ENCODE data around the gene USP17L18.
"Not testable (repeated sequence)": the region's sequence is repeated elsewhere in the genome, so short reads cannot be mapped to it uniquely, and the experiment has no call there.

Gene USP17L18

GRCh38 chr4:9247953-9248680, at the start of gene USP17L18:
Gene USP17L18 (plus strand): TSS chr4:9248630. CDS start chr4:9248630, 0 bp downstream.
- not testable (repeated sequence) for DNase-seq

DNA sequence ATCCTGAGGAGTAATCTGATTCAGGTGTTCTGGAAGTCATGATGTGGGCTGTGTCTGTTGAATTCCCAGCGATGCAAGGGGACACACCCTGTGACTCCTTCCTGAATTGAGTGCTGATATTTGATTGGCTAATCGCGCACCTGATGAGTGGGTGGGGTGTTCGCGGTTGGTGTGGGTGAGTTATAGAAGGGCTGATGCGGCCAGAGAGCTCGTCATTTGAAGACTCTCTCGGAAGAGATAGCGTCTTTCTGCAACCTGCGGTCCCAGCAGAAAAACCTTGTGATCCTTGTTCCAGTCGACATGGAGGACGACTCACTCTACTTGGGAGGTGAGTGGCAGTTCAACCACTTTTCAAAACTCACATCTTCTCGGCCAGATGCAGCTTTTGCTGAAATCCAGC, 38.1 kb upstream of the USP17L18 start, which contains the start of gene USP17L10:
Gene USP17L10, plus strand, starts transcription at position 301 of the 400 bp plus-strand sequence. Its CDS starts 0 bp downstream, at position 301.
- not testable (repeated sequence) for DNase-seq

GRCh38 chr4:9214701-9215100, 33.7 kb upstream of the USP17L18 start:
- not testable (repeated sequence) for DNase-seq

- not testable (repeated sequence) for DNase-seq
Measured at GRCh38 chr4:9215105-9215504, 33.3 kb upstream of the USP17L18 start, which contains the start of gene USP17L11. Gene USP17L11 (plus strand): TSS chr4:9215405. CDS start chr4:9215405, 0 bp downstream.

DNA sequence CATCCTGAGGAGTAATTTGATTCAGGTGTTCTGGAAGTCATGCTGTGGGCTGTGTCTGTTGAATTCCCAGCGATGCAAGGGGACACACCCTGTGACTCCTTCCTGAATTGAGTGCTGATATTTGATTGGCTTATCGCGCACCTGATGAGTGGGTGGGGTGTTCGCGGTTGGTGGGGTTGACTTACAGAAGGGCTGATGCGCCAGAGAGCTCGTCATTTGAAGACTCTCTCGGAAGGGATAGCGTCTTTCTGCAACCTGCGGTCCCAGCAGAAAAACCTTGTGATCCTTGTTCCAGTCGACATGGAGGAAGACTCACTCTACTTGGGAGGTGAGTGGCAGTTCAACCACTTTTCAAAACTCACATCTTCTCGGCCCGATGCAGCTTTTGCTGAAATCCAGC, 28.6 kb upstream of the USP17L18 start, which contains the start of gene USP17L12:
Gene USP17L12, plus strand, starts transcription at position 301 of the 400 bp plus-strand sequence. Its CDS starts 0 bp downstream, at position 301.
- DNase-seq: not testable (repeated sequence)

GRCh38 chr4:9224596-9224995, 23.8 kb upstream of the USP17L18 start, which contains the start of gene USP17L13:
Gene USP17L13 (plus strand): TSS chr4:9224896. CDS start chr4:9224896, 0 bp downstream.
- not testable (repeated sequence) for DNase-seq

GRCh38 chr4:9230249-9230648, 18.2 kb upstream of the USP17L18 start:
- DNase-seq: not testable (repeated sequence)

DNA sequence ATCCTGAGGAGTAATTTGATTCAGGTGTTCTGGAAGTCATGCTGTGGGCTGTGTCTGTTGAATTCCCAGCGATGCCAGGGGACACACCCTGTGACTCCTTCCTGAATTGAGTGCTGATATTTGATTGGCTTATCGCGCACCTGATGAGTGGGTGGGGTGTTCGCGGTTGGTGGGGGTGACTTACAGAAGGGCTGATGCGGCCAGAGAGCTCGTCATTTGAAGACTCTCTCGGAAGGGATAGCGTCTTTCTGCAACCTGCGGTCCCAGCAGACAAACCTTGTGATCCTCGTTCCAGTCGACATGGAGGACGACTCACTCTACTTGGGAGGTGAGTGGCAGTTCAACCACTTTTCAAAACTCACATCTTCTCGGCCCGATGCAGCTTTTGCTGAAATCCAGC, 14.3 kb upstream of the USP17L18 start, which contains the start of gene USP17L15:
Gene USP17L15, plus strand, starts transcription at position 301 of the 400 bp plus-strand sequence. Its CDS starts 0 bp downstream, at position 301.
- not testable (repeated sequence) for DNase-seq

GRCh38 chr4:9238461-9238860, 10.0 kb upstream of the USP17L18 start:
- DNase-seq: not testable (repeated sequence)

GRCh38 chr4:9243579-9243978, 4.9 kb upstream of the USP17L18 start, which contains the start of gene USP17L17:
Gene USP17L17 (plus strand): TSS chr4:9243879. CDS start chr4:9243879, 0 bp downstream.
- DNase-seq: not testable (repeated sequence)

- not testable (repeated sequence) for DNase-seq
Measured at GRCh38 chr4:9253078-9253477, 4.6 kb downstream of the USP17L18 start, which contains the start of gene USP17L19. Gene USP17L19 (plus strand): TSS chr4:9253378. CDS start chr4:9253378, 0 bp downstream.

- not testable (repeated sequence) for DNase-seq
Measured at GRCh38 chr4:9257824-9258223, 9.4 kb downstream of the USP17L18 start, which contains the start of gene USP17L20. Gene USP17L20 (plus strand): TSS chr4:9258124. CDS start chr4:9258124, 0 bp downstream.

DNA sequence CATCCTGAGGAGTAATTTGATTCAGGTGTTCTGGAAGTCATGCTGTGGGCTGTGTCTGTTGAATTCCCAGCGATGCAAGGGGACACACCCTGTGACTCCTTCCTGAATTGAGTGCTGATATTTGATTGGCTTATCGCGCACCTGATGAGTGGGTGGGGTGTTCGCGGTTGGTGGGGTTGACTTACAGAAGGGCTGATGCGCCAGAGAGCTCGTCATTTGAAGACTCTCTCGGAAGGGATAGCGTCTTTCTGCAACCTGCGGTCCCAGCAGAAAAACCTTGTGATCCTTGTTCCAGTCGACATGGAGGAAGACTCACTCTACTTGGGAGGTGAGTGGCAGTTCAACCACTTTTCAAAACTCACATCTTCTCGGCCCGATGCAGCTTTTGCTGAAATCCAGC, 14.1 kb downstream of the USP17L18 start, which contains the start of gene USP17L21:
Gene USP17L21, plus strand, starts transcription at position 301 of the 400 bp plus-strand sequence. Its CDS starts 0 bp downstream, at position 301.
- not testable (repeated sequence) for DNase-seq

DNA sequence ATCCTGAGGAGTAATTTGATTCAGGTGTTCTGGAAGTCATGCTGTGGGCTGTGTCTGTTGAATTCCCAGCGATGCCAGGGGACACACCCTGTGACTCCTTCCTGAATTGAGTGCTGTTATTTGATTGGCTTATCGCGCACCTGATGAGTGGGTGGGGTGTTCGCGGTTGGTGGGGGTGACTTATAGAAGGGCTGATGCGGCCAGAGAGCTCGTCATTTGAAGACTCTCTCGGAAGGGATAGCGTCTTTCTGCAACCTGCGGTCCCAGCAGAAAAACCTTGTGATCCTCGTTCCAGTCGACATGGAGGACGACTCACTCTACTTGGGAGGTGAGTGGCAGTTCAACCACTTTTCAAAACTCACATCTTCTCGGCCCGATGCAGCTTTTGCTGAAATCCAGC, 18.9 kb downstream of the USP17L18 start, which contains the start of gene USP17L22:
Gene USP17L22, plus strand, starts transcription at position 301 of the 400 bp plus-strand sequence. Its CDS starts 0 bp downstream, at position 301.
- not testable (repeated sequence) for DNase-seq

DNA sequence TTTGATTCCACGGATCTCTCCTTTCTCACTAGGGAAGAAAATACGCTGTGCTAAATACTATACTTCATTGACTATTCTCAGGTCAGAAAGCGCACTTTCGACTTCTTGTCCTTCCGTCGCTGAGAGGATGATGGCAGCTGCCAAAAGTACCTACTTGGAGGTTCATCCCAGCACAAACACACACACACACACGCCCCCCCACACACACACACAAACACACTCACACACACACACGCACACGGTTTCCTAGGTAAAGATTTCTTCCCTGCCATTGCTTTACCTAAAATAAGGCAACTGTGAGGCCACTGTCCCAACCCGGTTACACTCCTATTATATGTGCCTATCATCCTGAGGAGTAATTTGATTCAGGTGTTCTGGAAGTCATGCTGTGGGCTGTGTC, 23.3 kb downstream of the USP17L18 start:
- DNase-seq: not testable (repeated sequence)
